ENCODE measurements around the gene EXOSC3.
"Not testable (repeated sequence)": the region's sequence is repeated elsewhere in the genome, so short reads cannot be mapped to it uniquely, and the experiment has no call there.

Gene EXOSC3

GRCh38 chr9:37784616-37785483 lies at the start of gene EXOSC3:
Gene EXOSC3, minus strand, starts transcription at chr9:37785064. Its CDS starts 20 bp downstream, at chr9:37785044.
- DNase-seq (ENCODE audit: low read depth, low spot score): peak; percentile 74

GRCh38 chr9:37827483-37828165 lies 42.8 kb upstream of the EXOSC3 start:
- DNase-seq (ENCODE audit: low read depth, low spot score): no peak

GRCh38 chr9:37825174-37825573 lies 40.3 kb upstream of the EXOSC3 start:
- not testable (repeated sequence) for DNase-seq (ENCODE audit: low read depth, low spot score)

- DNase-seq (ENCODE audit: low read depth, low spot score): no peak
Observed at GRCh38 chr9:37820142-37820541, 35.3 kb upstream of the EXOSC3 start.

- DNase-seq (ENCODE audit: low read depth, low spot score): no peak
Observed at GRCh38 chr9:37818849-37819248, 34.0 kb upstream of the EXOSC3 start.

- no peak for DNase-seq (ENCODE audit: low read depth, low spot score)
Observed at GRCh38 chr9:37812773-37813379, 28.0 kb upstream of the EXOSC3 start.

- no peak for DNase-seq (ENCODE audit: low read depth, low spot score)
Observed at GRCh38 chr9:37811906-37812476, 27.1 kb upstream of the EXOSC3 start.

- not testable (repeated sequence) for DNase-seq (ENCODE audit: low read depth, low spot score)
Observed at GRCh38 chr9:37809676-37810075, 24.8 kb upstream of the EXOSC3 start.

- no peak for DNase-seq (ENCODE audit: low read depth, low spot score)
Observed at GRCh38 chr9:37806271-37806670, 21.4 kb upstream of the EXOSC3 start.

GRCh38 chr9:37801959-37802711 lies 17.3 kb upstream of the EXOSC3 start:
- DNase-seq (ENCODE audit: low read depth, low spot score): no peak

GRCh38 chr9:37801287-37801850 lies 16.5 kb upstream of the EXOSC3 start:
- no peak for DNase-seq (ENCODE audit: low read depth, low spot score)

GRCh38 chr9:37800631-37801286 lies 15.9 kb upstream of the EXOSC3 start, which contains the start of gene DCAF10:
Gene DCAF10, plus strand, starts transcription at chr9:37800797. Its CDS starts 70 bp downstream, at chr9:37800867.
- peak; percentile 17 for DNase-seq (ENCODE audit: low read depth, low spot score)

GRCh38 chr9:37798677-37799076 lies 13.8 kb upstream of the EXOSC3 start:
- DNase-seq (ENCODE audit: low read depth, low spot score): no peak

- DNase-seq (ENCODE audit: low read depth, low spot score): no peak
Observed at GRCh38 chr9:37796232-37796631, 11.4 kb upstream of the EXOSC3 start.

- DNase-seq (ENCODE audit: low read depth, low spot score): no peak
Observed at GRCh38 chr9:37792122-37792521, 7.3 kb upstream of the EXOSC3 start.

- no peak for DNase-seq (ENCODE audit: low read depth, low spot score)
Observed at GRCh38 chr9:37790096-37790495, 5.2 kb upstream of the EXOSC3 start.

GRCh38 chr9:37788332-37788731 lies 3.5 kb upstream of the EXOSC3 start:
- no peak for DNase-seq (ENCODE audit: low read depth, low spot score)

- DNase-seq (ENCODE audit: low read depth, low spot score): no peak
Observed at GRCh38 chr9:37787059-37787458, 2.2 kb upstream of the EXOSC3 start.

GRCh38 chr9:37784291-37784615 lies 611 bp downstream of the EXOSC3 start:
- no peak for DNase-seq (ENCODE audit: low read depth, low spot score)

- DNase-seq (ENCODE audit: low read depth, low spot score): no peak
Observed at GRCh38 chr9:37778534-37778933, 6.3 kb downstream of the EXOSC3 start.

- no peak for DNase-seq (ENCODE audit: low read depth, low spot score)
Observed at GRCh38 chr9:37776328-37776727, 8.5 kb downstream of the EXOSC3 start.
